B cell (primary cell): ENCODE data around the gene RAB3C. TPM values are rescaled to one million over a fixed set of nuclear protein-coding genes. Genes with fewer than 3 reads are reported as not detected.

Experiments
- ATAC-seq: fragments of 200-7000 bp; cut with Tn5 transposase; one replicate; pipeline ENCODE4 v1.10.0; 2021; ENCODE audit warnings: low read depth, mild to moderate bottlenecking, moderate number of reproducible peaks, moderate library complexity
- CTCF ChIA-PET: fragments of 350-600 bp; sonication (Branson Sonifier 250); formaldehyde crosslinking; loops from one replicate; lab custom pipeline; 2021; ENCODE audit warnings: antibody characterized with exemption, inconsistent platforms; lab: Charles Lee
- POLR2A ChIA-PET: fragments of 350-600 bp; sonication (Branson Sonifier 250); formaldehyde crosslinking; loops from one replicate; lab custom pipeline; 2021; ENCODE audit warnings: antibody characterized with exemption; lab: Charles Lee
- DNase-seq: peaks from one replicate; pipeline ENCODE4 v3.0.0; 2013
- H2AFZ ChIP-seq: 2 replicates; pipeline ENCODE4 v1.6.1; 2012; ENCODE audit warnings: mild to moderate bottlenecking, low read depth, low read length; ENCODE audit not compliant: insufficient read depth, poor library complexity, severe bottlenecking
- H3K27ac ChIP-seq, 2 donors: 1 replicate in 1 of 2; 2 replicates in 1 of 2; pipeline ENCODE4 v1.5.1; 2012 to 2013; ENCODE audit warnings: low read length in 2 of 2, mild to moderate bottlenecking in 2 of 2, moderate library complexity in 1 of 2
- H3K27me3 ChIP-seq, 4 experiments: fragments of 200-600 bp in 1 of 4; sonication (generic) in 1 of 4; replicated peaks in 1 of 4; 1 replicate in 2 of 4; 2 replicates in 2 of 4; pipeline versions ENCODE4 v1.6.1 to v1.7.0; 2013 to 2016; ENCODE audit warnings: low read length in 3 of 4, mild to moderate bottlenecking in 2 of 4, mixed read lengths in 1 of 4, moderate library complexity in 1 of 4; ENCODE audit not compliant: insufficient read depth in 4 of 4, control insufficient read depth in 3 of 4; ENCODE audit errors: control extremely low read depth in 1 of 4
- H3K36me3 ChIP-seq, 2 experiments: replicated peaks in 1 of 2; 1 replicate in 1 of 2; 2 replicates in 1 of 2; pipeline versions ENCODE4 v1.6.1 to v1.7.1; 2013; ENCODE audit warnings: low read length in 1 of 2; ENCODE audit not compliant: insufficient read depth in 2 of 2, control insufficient read depth in 1 of 2; ENCODE audit errors: control extremely low read depth in 1 of 2, extremely low read depth in 1 of 2
- H3K4me1 ChIP-seq, 2 donors: fragments of 200-600 bp in 1 of 2; sonication (generic) in 1 of 2; 1 replicate in 1 of 2; 2 replicates in 1 of 2; pipeline versions ENCODE4 v1.5.1 to v1.6.1; 2013 to 2017; ENCODE audit warnings: low read length in 2 of 2; ENCODE audit not compliant: control insufficient read depth in 2 of 2, insufficient read depth in 2 of 2
- H3K4me2 ChIP-seq: replicated peaks from 2 replicates; pipeline ENCODE3; 2012; ENCODE audit warnings: mild to moderate bottlenecking, low read depth, low read length; ENCODE audit not compliant: poor library complexity, severe bottlenecking
- H3K4me3 ChIP-seq, 5 experiments: fragments of 200-600 bp in 1 of 5; sonication (generic) in 1 of 5; 1 replicate in 3 of 5; 2 replicates in 2 of 5; pipeline versions ENCODE4 v1.5.1 to v1.7.0; 2011 to 2016; ENCODE audit warnings: low read length in 4 of 5, mild to moderate bottlenecking in 4 of 5, low read depth in 2 of 5, control low read depth in 1 of 5, moderate library complexity in 1 of 5; ENCODE audit not compliant: insufficient read depth in 1 of 5; ENCODE audit errors: control extremely low read depth in 1 of 5, extremely low read depth in 1 of 5
- H3K79me2 ChIP-seq: fragments of 200-600 bp; sonication (generic); one replicate; pipeline ENCODE4 v1.6.0; 2016; ENCODE audit warnings: low read length; ENCODE audit not compliant: control insufficient read depth, insufficient read depth
- H3K9ac ChIP-seq: fragments of 200-600 bp; sonication (generic); 2 replicates; pipeline ENCODE4 v1.6.1; 2017; ENCODE audit warnings: mild to moderate bottlenecking, low read length, moderate library complexity
- H3K9me3 ChIP-seq, 3 donors: one replicate each; pipeline versions ENCODE4 v1.6.1 to v1.7.1; 2013; ENCODE audit warnings: low read length in 2 of 3; ENCODE audit not compliant: control insufficient read depth in 2 of 3, insufficient read depth in 1 of 3; ENCODE audit errors: control extremely low read depth in 1 of 3
- H4K20me1 ChIP-seq: 2 replicates; pipeline ENCODE4 v1.6.0; 2012; ENCODE audit warnings: mild to moderate bottlenecking, low read length; ENCODE audit not compliant: insufficient read depth, control insufficient read depth, poor library complexity, severe bottlenecking
- H3K27ac Mint-ChIP-seq: one replicate; pipeline ENCODE4 v1.8.0; 2021; ENCODE audit warnings: mixed read lengths
- H3K27me3 Mint-ChIP-seq: one replicate; pipeline ENCODE4 v1.8.0; 2021; ENCODE audit warnings: mixed read lengths
- H3K4me1 Mint-ChIP-seq: one replicate; pipeline ENCODE4 v1.8.0; 2021; ENCODE audit warnings: mixed read lengths
- H3K4me3 Mint-ChIP-seq: one replicate; pipeline ENCODE4 v1.8.0; 2021; ENCODE audit warnings: mixed read lengths
- H3K9me3 Mint-ChIP-seq: one replicate; pipeline ENCODE4 v1.8.0; 2022; ENCODE audit warnings: mixed read lengths; ENCODE audit not compliant: insufficient read depth
- EZH2 ChIP-seq: IDR thresholded peaks from 2 replicates; pipeline ENCODE4 v1.6.1; 2012; ENCODE audit warnings: borderline replicate concordance, low read depth, mild to moderate bottlenecking, moderate library complexity, low read length; ENCODE audit not compliant: insufficient read depth, poor library complexity, severe bottlenecking
- WGBS: methylation state at CpG from one replicate; pipeline ENCODE4 v1.1.5; 2013; ENCODE audit warnings: missing lambda C conversion rate; ENCODE audit not compliant: insufficient coverage; 5-methylcytosine and 5-hydroxymethylcytosine counted together
- intact Hi-C: fragments of 100-400 bp; cut with micrococcal nuclease; formaldehyde crosslinking; loops from one replicate; pipeline ENCODE4 v1.10.0; 2022
- polyA plus RNA-seq: library from polyadenylated mRNA; depleted of rRNA; stranded (reverse); fragments of >200 nt; gene quantifications from 2 replicates; pipeline ENCODE4 v1.2.3, GENCODE V29; 2012
- total RNA-seq, 2 donors: library from RNA; stranded (reverse); fragments of 120-200 nt in 1 of 2; gene quantifications; 1 replicate in 1 of 2; 2 replicates in 1 of 2; pipeline versions ENCODE4 v1.2.3 to v1.2.4, GENCODE V29; 2013 to 2022
- TF ChIP-seq, protein P1 (sequence below): fragments of 200-600 bp; IDR thresholded peaks from one replicate; pipeline ENCODE4 v1.8.0; 2022; ENCODE audit warnings: antibody characterized with exemption, mild to moderate bottlenecking

Gene RAB3C
- total and polyA plus RNA-seq, 2 donors (not counting 1 experiment from before 2014, with no cell fraction given), result 0.20 to 0.58 TPM

DNA sequence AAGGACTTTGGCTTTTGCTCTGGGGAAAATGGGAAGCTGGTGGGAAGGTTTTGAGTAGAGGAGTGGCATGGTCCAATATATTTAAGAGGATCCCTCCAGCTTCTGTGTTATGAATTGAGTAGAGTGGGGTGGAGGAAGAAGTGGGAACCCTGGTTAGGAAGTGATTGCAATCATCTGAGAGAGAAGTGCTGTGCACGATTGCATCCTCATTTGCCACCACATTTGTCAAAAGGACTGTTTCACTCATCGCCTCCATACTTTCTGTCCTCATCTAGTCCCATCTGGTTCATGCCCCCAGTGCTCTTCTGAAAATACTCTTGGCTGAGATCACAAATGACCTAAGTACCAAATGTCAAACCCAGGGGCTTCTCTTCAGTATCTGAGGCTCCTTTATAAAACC is 192.1 kb downstream of the RAB3C start:
- no peak overlapping the region for H3K4me3 ChIP-seq
- H2AFZ ChIP-seq, result no peak overlapping the region
- no peaks in the 10 kb centered on the region for H3K27me3 ChIP-seq
- H3K9me3 ChIP-seq, result no peaks in the 10 kb centered on the region
- no peak overlapping the region for H3K27ac ChIP-seq
- DNase-seq (no peak), ATAC-seq (no peak)
- no peak overlapping the region for H3K9ac ChIP-seq
- CTCF ChIA-PET, result no interaction called here
- H3K79me2 ChIP-seq, result no peaks in the 10 kb centered on the region
- POLR2A ChIA-PET, result no interaction called here
- intact Hi-C loops, result no loop called here
- no peaks in the 10 kb centered on the region for H4K20me1 ChIP-seq
- TF ChIP-seq EZH2, result no peak
- TF ChIP-seq, protein P1, sequence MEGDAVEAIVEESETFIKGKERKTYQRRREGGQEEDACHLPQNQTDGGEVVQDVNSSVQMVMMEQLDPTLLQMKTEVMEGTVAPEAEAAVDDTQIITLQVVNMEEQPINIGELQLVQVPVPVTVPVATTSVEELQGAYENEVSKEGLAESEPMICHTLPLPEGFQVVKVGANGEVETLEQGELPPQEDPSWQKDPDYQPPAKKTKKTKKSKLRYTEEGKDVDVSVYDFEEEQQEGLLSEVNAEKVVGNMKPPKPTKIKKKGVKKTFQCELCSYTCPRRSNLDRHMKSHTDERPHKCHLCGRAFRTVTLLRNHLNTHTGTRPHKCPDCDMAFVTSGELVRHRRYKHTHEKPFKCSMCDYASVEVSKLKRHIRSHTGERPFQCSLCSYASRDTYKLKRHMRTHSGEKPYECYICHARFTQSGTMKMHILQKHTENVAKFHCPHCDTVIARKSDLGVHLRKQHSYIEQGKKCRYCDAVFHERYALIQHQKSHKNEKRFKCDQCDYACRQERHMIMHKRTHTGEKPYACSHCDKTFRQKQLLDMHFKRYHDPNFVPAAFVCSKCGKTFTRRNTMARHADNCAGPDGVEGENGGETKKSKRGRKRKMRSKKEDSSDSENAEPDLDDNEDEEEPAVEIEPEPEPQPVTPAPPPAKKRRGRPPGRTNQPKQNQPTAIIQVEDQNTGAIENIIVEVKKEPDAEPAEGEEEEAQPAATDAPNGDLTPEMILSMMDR, result no peak
- H3K4me1 ChIP-seq, result no peaks in the 10 kb centered on the region
- no peak overlapping the region for H3K4me2 ChIP-seq
- no peaks in the 10 kb centered on the region for H3K36me3 ChIP-seq
- Mint-ChIP-seq H3K9me3 (no peaks in the 10 kb centered on the region), H3K4me1 (peaks cover 3% of the 10 kb centered on the region), H3K4me3 (no peak overlapping the region), H3K27me3 (no peaks in the 10 kb centered on the region), H3K27ac (no peak overlapping the region)
- 100% methylated on average over 1 of the region's 2 CpGs for WGBS

GRCh38 chr5:58775701-58776262 is 192.9 kb downstream of the RAB3C start:
- intact Hi-C loops, result no loop called here
- ChIA-PET POLR2A (no interaction called here), CTCF (no interaction called here)
- H3K4me2 ChIP-seq, result no peak overlapping the region
- H3K27ac ChIP-seq, result no peak overlapping the region
- no CpG with 5 or more reads among the region's 2 CpGs for whole genome bisulfite sequencing
- no peaks in the 10 kb centered on the region for H3K27me3 ChIP-seq
- no peaks in the 10 kb centered on the region for H3K9me3 Mint-ChIP-seq
- no peak for DNase-seq
- no peak for TF ChIP-seq EZH2
- TF ChIP-seq, protein P1, result no peak
- H3K4me1 Mint-ChIP-seq, result peaks cover 3% of the 10 kb centered on the region
- no peak overlapping the region for H3K4me3 ChIP-seq
- H3K36me3 ChIP-seq, result no peaks in the 10 kb centered on the region
- H2AFZ ChIP-seq, result no peak overlapping the region
- H3K27me3 Mint-ChIP-seq, result no peaks in the 10 kb centered on the region
- no peak overlapping the region for H3K27ac Mint-ChIP-seq
- H4K20me1 ChIP-seq, result no peaks in the 10 kb centered on the region
- no peaks in the 10 kb centered on the region for H3K79me2 ChIP-seq
- no peaks in the 10 kb centered on the region for H3K9me3 ChIP-seq
- no peak overlapping the region for H3K4me3 Mint-ChIP-seq
- no peaks in the 10 kb centered on the region for H3K4me1 ChIP-seq
- no peak for ATAC-seq
- no peak overlapping the region for H3K9ac ChIP-seq
